NOMO-1 treated with dmso at 0.1 percent for 144 hours (cell line): ENCODE data around the gene COL8A1.

Experiments used
- DNase-seq: peaks from one replicate; lab custom pipeline; 2025; ENCODE audit not compliant: unreplicated experiment; lab: John Stamatoyannopoulos, UW

COL8A1 gene

GRCh38 chr3:99753268-99753975 is 115.0 kb downstream of the COL8A1 start:
- no peak for DNase-seq

DNA sequence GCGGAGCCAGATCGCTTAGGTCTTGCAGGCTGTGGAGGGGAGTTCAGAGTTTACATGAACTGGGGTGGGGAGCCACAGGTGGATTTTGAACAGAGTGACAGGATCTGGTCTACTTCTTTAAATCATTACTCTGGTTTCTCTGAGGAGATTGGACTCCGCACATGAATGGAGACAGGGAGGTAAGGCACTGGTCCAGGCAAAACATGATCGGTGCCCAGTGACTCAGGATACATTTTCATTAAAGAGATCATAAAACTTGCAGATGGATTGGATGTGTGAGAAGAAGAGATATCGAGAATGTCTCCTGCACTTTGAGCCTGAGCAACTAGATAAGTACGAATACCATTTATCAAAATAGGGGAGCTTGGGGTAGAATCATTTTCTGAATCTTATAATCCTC is 117.4 kb downstream of the COL8A1 start:
- no peak for DNase-seq

DNA sequence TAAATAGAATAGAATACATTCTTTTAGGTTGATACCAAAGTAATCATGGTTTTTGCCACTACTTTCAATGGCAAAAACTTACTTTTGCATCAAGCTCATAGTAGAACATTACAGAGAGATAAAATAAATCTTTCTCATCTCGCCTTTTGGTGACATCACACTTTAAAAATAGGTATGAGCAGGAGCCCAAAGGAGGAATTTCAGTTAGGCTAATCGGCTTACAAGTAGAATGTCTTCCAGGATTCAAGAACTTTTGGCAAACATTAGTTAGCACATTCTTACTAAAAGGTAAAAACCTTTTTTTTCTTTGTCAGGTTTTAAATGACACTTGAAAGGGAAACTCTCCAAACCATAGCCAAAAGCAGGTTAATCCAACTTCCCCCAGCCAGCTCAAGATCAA is 119.6 kb downstream of the COL8A1 start:
- DNase-seq: no peak

DNA sequence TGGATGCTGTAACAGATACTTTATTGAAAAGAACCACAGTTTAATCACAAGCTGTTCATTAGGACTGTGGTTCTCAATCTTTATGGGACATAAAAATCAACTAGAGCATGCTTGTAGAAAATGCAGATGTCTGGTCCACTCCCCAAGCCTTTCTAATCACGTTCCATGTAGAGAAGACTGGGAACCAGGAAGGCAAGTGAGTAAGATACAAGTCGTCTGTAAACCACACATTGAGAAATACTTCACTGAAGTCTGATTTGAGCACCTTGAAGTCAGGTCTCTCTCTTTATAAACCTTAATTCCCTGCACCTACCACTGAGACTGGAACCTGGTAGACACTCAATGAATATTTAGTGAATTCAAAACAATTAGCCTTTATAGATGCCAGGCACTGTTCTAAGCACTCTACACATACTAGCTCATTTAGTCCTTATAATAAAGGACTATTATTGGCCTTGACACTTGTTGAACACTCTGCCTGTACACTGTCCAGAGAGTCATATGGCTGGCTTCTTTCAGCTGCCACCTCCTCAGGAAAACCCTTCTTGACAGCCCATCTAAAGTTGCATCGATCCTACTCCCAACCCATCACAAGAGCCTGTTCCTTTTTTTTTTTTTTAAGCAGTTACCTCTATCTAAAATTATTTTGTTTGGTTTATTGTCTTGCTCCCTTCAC is 120.2 kb downstream of the COL8A1 start:
- DNase-seq: no peak

DNA sequence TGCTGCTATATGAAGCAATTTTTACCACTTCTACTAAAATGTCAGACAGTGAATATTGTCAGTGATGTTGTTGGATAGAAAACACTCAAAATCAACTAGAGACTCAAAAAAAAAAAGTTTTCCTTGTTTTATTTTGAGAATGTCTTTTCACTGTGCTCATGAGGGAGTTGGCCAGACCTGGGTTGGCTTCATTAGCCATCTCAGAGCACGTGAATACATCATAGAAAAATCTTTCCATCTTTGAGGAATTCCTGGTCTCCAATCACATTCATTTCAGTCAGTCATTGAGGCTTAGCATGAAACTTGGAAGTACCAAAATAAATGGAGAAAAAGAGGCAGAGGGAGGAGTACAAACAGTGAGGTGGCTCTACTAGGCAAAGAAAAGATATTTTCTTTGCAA is 121.6 kb downstream of the COL8A1 start:
- DNase-seq: no peak

DNA sequence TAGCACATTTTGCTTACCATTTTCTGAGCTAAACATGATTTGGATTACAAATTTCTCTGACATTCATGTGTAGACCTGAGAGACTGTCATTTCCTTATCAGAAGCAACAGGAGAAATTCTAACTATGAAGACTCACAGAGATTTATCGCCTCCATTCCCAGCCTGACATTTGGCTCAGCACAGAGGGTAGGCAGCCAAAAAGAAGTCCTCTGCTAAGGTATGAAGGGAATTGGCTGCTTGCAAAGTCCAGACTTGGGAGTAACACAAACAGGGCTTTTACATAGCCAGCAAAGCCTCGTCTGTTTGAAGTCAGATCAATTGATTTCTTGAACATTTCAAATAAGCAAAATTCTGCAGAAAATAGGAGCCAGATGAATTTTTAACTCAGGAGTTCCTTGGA is 122.2 kb downstream of the COL8A1 start:
- no peak for DNase-seq

DNA sequence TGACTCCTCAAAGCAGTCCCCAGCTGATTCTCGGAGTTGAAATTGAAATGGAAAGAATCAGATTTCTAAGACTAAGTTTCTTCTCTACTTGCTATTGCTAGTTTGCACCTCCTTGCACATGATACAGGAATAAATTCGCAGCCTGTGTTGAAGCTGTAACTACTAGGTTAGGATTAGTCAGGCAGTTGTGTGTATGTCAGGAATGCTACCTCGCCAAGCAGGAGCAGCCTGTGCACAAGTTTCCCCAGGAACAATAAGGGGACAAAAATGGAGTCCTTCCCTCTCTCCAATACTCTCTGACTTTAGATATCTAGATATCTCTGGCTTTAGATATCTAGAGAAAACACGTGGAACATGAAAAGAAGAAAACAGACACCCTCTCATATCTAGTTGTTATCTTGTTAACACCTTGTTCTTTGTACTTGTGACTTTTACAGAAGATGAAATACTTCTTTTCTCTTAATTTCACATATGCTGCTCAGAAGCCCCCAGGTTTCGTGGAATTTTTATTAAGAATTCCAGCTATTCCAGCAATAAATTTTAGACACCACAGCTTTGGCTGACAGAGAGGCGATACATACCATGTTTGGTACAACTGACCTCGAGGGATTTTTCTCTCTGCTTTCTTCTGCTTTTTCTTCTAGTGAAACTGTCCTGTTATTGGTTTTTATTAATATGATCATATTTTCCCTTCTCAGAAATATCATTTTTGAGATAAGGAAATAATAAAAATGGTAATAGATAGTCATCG is 123.2 kb downstream of the COL8A1 start:
- no peak for DNase-seq

DNA sequence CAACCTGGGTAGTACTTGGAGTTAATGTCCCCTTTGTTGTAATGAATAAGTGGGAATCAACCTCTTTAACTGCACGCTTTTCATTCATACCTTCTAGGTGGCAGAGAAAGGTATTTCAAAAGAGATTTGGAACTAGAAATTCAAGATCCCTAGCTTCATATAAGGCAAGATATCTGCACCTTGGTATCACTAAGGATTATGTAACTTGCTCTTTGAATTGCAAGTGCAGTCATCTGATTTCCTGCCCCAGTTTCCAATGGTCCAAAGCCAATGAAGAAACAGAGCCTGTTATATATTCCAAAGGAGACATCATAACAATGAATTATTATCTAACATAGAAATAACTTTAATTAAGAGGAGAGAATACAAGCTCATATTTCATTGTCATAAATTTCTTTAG is 124.5 kb downstream of the COL8A1 start:
- no peak for DNase-seq

GRCh38 chr3:99764377-99764776 is 126.0 kb downstream of the COL8A1 start:
- no peak for DNase-seq

GRCh38 chr3:99765042-99765942 is 126.9 kb downstream of the COL8A1 start:
- no peak for DNase-seq

DNA sequence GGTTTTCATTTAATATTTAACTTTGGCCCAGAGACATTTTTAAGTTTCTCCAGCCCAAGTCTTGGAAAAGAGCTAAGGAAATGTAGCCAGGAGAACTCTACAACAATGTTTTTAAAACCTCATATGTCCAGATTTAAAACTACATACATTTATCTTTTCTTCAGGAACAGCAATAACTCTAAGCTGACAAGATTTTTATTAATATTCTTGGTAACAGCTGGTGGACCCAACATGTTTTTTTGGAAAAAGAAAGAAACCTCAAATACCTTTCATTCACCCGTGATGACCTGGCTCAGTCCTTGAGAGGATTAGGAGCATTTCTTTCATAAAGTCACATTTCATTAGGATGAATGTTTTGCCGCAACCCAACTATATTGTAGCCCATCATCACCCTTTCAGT is 128.9 kb downstream of the COL8A1 start:
- no peak for DNase-seq

- no peak for DNase-seq
These were observed 129.7 kb downstream of the COL8A1 start for GRCh38 chr3:99768126-99768525.

GRCh38 chr3:99768808-99769501 is 130.6 kb downstream of the COL8A1 start:
- no peak for DNase-seq

- no peak for DNase-seq
These were observed 133.8 kb downstream of the COL8A1 start for GRCh38 chr3:99772171-99772570.

- no peak for DNase-seq
These were observed 134.3 kb downstream of the COL8A1 start for GRCh38 chr3:99772671-99773070.

DNA sequence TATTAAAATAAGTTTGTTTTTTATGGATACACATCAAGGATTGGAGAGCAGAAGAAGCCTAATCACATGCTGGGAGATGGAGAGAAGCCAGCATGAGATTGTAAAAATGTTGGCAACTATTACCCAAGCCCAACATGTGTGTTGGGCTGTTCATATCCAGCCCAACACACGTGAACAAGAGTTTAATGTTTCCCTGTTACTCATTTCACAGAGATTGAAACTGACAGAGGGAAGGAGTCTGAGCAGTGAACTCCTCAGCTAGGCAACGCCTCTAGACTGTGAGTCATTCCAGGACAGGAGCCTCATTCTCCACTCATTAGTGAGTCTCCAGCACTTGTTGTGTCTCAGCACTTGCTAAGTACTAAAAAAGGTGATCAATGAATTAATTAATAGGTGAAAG is 136.1 kb downstream of the COL8A1 start:
- no peak for DNase-seq

- no peak for DNase-seq
These were observed 138.3 kb downstream of the COL8A1 start for GRCh38 chr3:99776516-99777209.

GRCh38 chr3:99777210-99777549 is 138.8 kb downstream of the COL8A1 start:
- DNase-seq: no peak

- DNase-seq: no peak
These were observed 139.3 kb downstream of the COL8A1 start for GRCh38 chr3:99777708-99778107.

- no peak for DNase-seq
These were observed 142.4 kb downstream of the COL8A1 start for GRCh38 chr3:99780749-99781148.
